KMS-11 (cell line): ENCODE results near the gene FBLIM1.

Source experiments
- H2AFZ ChIP-seq: fragments of 200-600 bp; sonication (generic); 2 replicates; pipeline ENCODE4 v1.6.1; 2016; ENCODE audit warnings: antibody characterized with exemption, mixed run types, low read depth
- H3K27ac ChIP-seq: fragments of 200-600 bp; sonication (generic); 2 replicates; pipeline ENCODE4 v1.6.1; 2016; ENCODE audit warnings: mild to moderate bottlenecking, mixed run types
- H3K27me3 ChIP-seq: fragments of 200-600 bp; sonication (generic); 2 replicates; pipeline ENCODE4 v1.6.1; 2017; ENCODE audit warnings: mild to moderate bottlenecking, low read depth, mixed run types, moderate library complexity; ENCODE audit not compliant: insufficient read depth
- H3K36me3 ChIP-seq: fragments of 200-600 bp; sonication (generic); 2 replicates; pipeline ENCODE4 v1.6.1; 2017; ENCODE audit warnings: mild to moderate bottlenecking, mixed run types; ENCODE audit not compliant: insufficient read depth
- H3K4me1 ChIP-seq: fragments of 200-600 bp; sonication (generic); 2 replicates; pipeline ENCODE4 v1.6.1; 2016; ENCODE audit warnings: mild to moderate bottlenecking, low read depth, mixed run types; ENCODE audit not compliant: poor library complexity, severe bottlenecking
- H3K4me2 ChIP-seq: fragments of 200-600 bp; sonication (generic); 2 replicates; pipeline ENCODE4 v1.7.0; 2016; ENCODE audit warnings: mild to moderate bottlenecking, mixed run types
- H3K4me3 ChIP-seq: fragments of 200-600 bp; sonication (generic); IDR thresholded peaks from 2 replicates; pipeline ENCODE4 v1.6.1; 2017; ENCODE audit warnings: low read depth, low read length, mixed read lengths; ENCODE audit not compliant: insufficient read depth
- H3K79me2 ChIP-seq: fragments of 200-600 bp; sonication (generic); 2 replicates; pipeline ENCODE4 v1.6.1; 2016; ENCODE audit warnings: low read depth, mixed run types; ENCODE audit not compliant: insufficient read depth
- H3K9ac ChIP-seq: fragments of 200-600 bp; sonication (generic); 2 replicates; pipeline ENCODE4 v1.6.1; 2016; ENCODE audit warnings: mild to moderate bottlenecking, mixed run types
- H4K20me1 ChIP-seq: fragments of 200-600 bp; sonication (generic); 2 replicates; pipeline ENCODE4 v1.6.1; 2016; ENCODE audit warnings: mild to moderate bottlenecking, mixed run types; ENCODE audit not compliant: insufficient read depth
- TF ChIP-seq, protein P1 (sequence below): fragments of 200-600 bp; sonication (generic); conservative IDR thresholded peaks from 2 replicates; pipeline ENCODE4 v1.6.1; 2017; ENCODE audit warnings: low read depth, mild to moderate bottlenecking, antibody characterized with exemption, low read length, moderate library complexity, mixed read lengths

Gene FBLIM1

DNA sequence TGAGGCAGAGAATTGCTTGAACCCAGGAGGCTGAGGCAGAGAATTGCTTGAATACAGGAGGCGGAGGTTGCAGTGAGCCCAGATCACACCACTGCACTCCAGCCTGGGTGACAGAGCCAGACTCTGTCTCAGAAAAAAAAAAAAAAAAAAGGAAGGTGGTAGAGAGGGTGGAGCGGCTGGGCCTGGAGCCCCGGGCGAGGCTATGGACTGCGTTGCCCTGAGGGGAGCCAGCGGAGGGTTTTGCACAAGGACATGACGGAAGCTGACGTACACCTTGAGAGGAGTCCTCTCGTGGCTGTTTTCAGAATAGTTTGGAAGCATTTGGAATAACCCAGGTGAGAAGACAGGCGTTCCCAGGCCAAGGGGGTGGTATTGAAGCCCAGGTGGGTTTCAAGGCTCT is 6.9 kb upstream of the FBLIM1 start:
- Histone ChIP-seq H3K27ac (no peak overlapping the region), H2AFZ (no peak overlapping the region), H3K4me3 (no peak overlapping the region), H4K20me1 (no peaks in the 10 kb centered on the region), H3K27me3 (peaks cover 5% of the 10 kb centered on the region; the same call in 1 of the 2 replicates), H3K79me2 (no peaks in the 10 kb centered on the region), H3K36me3 (no peaks in the 10 kb centered on the region), H3K4me1 (peaks cover 4% of the 10 kb centered on the region), H3K4me2 (no peak overlapping the region), H3K9ac (no peak overlapping the region)
- TF ChIP-seq, protein P1, sequence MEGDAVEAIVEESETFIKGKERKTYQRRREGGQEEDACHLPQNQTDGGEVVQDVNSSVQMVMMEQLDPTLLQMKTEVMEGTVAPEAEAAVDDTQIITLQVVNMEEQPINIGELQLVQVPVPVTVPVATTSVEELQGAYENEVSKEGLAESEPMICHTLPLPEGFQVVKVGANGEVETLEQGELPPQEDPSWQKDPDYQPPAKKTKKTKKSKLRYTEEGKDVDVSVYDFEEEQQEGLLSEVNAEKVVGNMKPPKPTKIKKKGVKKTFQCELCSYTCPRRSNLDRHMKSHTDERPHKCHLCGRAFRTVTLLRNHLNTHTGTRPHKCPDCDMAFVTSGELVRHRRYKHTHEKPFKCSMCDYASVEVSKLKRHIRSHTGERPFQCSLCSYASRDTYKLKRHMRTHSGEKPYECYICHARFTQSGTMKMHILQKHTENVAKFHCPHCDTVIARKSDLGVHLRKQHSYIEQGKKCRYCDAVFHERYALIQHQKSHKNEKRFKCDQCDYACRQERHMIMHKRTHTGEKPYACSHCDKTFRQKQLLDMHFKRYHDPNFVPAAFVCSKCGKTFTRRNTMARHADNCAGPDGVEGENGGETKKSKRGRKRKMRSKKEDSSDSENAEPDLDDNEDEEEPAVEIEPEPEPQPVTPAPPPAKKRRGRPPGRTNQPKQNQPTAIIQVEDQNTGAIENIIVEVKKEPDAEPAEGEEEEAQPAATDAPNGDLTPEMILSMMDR = no peak

DNA sequence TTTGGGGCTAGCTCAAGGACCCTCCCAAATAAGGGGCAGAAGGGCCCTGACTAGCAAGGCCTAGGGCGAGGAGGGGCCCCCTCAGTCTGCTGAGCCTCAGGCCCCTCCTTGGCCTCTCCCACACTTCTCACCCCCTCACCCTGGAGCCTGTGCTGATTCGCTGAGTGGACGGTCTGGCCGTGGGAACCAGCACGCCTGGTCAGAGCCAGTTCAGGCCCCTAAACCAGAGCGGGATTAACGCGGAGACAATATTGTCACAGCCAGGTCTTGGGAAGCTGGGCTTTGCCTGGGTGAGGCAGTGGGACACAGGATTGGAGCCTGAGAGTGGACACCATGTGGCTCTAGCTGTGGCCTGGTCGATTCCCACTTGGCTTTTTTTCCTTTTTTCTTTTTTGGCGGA is 4.8 kb upstream of the FBLIM1 start:
- H3K27ac ChIP-seq = no peak overlapping the region
- H3K36me3 ChIP-seq = no peaks in the 10 kb centered on the region
- no peak overlapping the region for H2AFZ ChIP-seq
- TF ChIP-seq, protein P1 = no peak
- no peak overlapping the region for H3K4me2 ChIP-seq
- H3K9ac ChIP-seq = no peak overlapping the region
- no peaks in the 10 kb centered on the region for H4K20me1 ChIP-seq
- peaks cover 20% of the 10 kb centered on the region for H3K27me3 ChIP-seq
- H3K79me2 ChIP-seq = no peaks in the 10 kb centered on the region
- no peaks in the 10 kb centered on the region for H3K4me1 ChIP-seq
- H3K4me3 ChIP-seq = no peak overlapping the region

DNA sequence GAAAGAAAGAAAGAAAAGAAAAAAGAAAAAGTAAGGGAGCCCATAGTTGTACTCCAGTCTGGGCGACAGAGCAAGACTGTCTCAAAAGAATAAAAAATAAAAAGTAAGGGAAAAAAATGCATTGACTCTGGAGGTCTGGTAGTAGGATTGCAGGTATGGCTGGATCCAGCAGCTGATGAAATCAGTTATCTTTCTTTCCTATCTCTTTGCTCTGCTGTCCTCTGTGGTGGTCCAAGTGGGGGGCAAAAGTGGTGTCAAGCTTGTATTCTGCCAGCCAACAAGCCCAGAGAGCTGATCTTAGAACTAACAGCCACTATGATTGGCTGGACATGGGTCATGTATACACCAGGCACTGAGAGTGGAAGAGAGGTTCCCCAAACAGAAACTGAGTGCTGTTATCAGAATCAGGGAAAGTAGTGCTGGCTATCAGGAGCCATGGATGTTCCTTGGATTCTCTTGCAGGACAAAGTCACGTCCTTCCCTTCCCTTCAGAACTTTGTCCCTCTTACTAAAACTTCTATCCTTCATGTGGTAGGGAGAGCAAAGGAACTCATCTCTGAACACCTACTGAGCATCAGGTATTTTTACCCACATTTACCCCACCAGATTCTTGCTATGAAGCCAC is 3.5 kb upstream of the FBLIM1 start:
- Histone ChIP-seq H3K27ac (no peak overlapping the region), H4K20me1 (no peaks in the 10 kb centered on the region), H3K27me3 (peaks cover 28% of the 10 kb centered on the region), H3K4me3 (no peak overlapping the region), H3K4me2 (no peak overlapping the region), H3K79me2 (no peaks in the 10 kb centered on the region), H3K9ac (no peak overlapping the region), H2AFZ (no peak overlapping the region), H3K4me1 (no peaks in the 10 kb centered on the region), H3K36me3 (no peaks in the 10 kb centered on the region)
- TF ChIP-seq, protein P1 = no peak

- Histone ChIP-seq H3K4me3 (no peak overlapping the region), H3K27me3 (peaks cover 31% of the 10 kb centered on the region), H2AFZ (no peak overlapping the region), H3K27ac (no peak overlapping the region), H3K4me2 (no peak overlapping the region), H4K20me1 (no peaks in the 10 kb centered on the region), H3K36me3 (no peaks in the 10 kb centered on the region), H3K79me2 (no peaks in the 10 kb centered on the region), H3K9ac (no peak overlapping the region), H3K4me1 (no peaks in the 10 kb centered on the region)
- TF ChIP-seq, protein P1 = no peak
These were observed 3.0 kb upstream of the FBLIM1 start for GRCh38 chr1:15755646-15756040.
